Hepatocyte (in vitro differentiated cells): ENCODE measurements around the gene SERINC2. TPM values are rescaled to one million over a fixed set of nuclear protein-coding genes. Genes with fewer than 3 reads are reported as not detected.

Experiments used
- DNase-seq: peaks from one replicate; pipeline ENCODE4 v3.0.0-alpha.2; 2016; ENCODE audit warnings: low spot score
- H2AFZ ChIP-seq: fragments of 200-600 bp; sonication (generic); 2 replicates; pipeline ENCODE4 v1.6.0; 2016; ENCODE audit warnings: antibody characterized with exemption, mild to moderate bottlenecking
- H3K27ac ChIP-seq: fragments of 200-600 bp; sonication (generic); 2 replicates; pipeline ENCODE4 v1.5.1; 2016; ENCODE audit warnings: mild to moderate bottlenecking
- H3K27me3 ChIP-seq: fragments of 200-600 bp; sonication (generic); 2 replicates; pipeline ENCODE4 v1.6.1; 2016
- H3K36me3 ChIP-seq: fragments of 200-600 bp; sonication (generic); replicated peaks from 2 replicates; pipeline ENCODE4 v1.5.1; 2016; ENCODE audit warnings: low read depth; ENCODE audit not compliant: insufficient read depth
- H3K4me1 ChIP-seq: fragments of 200-600 bp; sonication (generic); 2 replicates; pipeline ENCODE4 v1.5.1; 2016; ENCODE audit warnings: mild to moderate bottlenecking, moderate library complexity; ENCODE audit not compliant: insufficient read depth
- H3K4me2 ChIP-seq: fragments of 200-600 bp; sonication (generic); 2 replicates; pipeline ENCODE4 v1.6.0; 2016
- H3K4me3 ChIP-seq: fragments of 200-600 bp; sonication (generic); 2 replicates; pipeline ENCODE4 v1.5.1; 2016; ENCODE audit warnings: mild to moderate bottlenecking
- H3K79me2 ChIP-seq: fragments of 200-600 bp; sonication (generic); 2 replicates; pipeline ENCODE4 v1.6.0; 2017; ENCODE audit warnings: mild to moderate bottlenecking
- H3K9me2 ChIP-seq: fragments of 200-600 bp; sonication (generic); replicated peaks from 2 replicates; pipeline ENCODE4 v1.6.0; 2017; ENCODE audit warnings: mild to moderate bottlenecking; ENCODE audit not compliant: insufficient read depth
- H3K9me3 ChIP-seq: fragments of 200-600 bp; sonication (generic); 2 replicates; pipeline ENCODE4 v1.5.1; 2016; ENCODE audit warnings: low read depth, mild to moderate bottlenecking
- H4K20me1 ChIP-seq: fragments of 200-600 bp; sonication (generic); 2 replicates; pipeline ENCODE4 v1.6.0; 2016; ENCODE audit warnings: mild to moderate bottlenecking; ENCODE audit not compliant: insufficient read depth, poor library complexity, severe bottlenecking
- CTCF ChIP-seq: fragments of 200-600 bp; sonication (generic); IDR thresholded peaks from 2 replicates; pipeline ENCODE4 v1.5.1; 2016; ENCODE audit warnings: antibody characterized with exemption, mild to moderate bottlenecking; ENCODE audit not compliant: poor library complexity
- EZH2 ChIP-seq: fragments of 200-600 bp; sonication (generic); IDR thresholded peaks from 2 replicates; pipeline ENCODE4 v1.6.1; 2016; ENCODE audit warnings: antibody characterized with exemption, mild to moderate bottlenecking, borderline replicate concordance
- EZH2phosphoT487 ChIP-seq: fragments of 200-600 bp; sonication (generic); IDR thresholded peaks from one replicate; pipeline ENCODE4 v1.6.1; 2018; ENCODE audit warnings: antibody characterized with exemption, mild to moderate bottlenecking, low read depth, moderate library complexity; ENCODE audit not compliant: unreplicated experiment, severe bottlenecking
- WGBS: methylation state at CpG from one replicate; pipeline ENCODE4 v1.1.6; 2016; ENCODE audit warnings: low lambda C conversion rate; ENCODE audit errors: missing lambda C conversion rate; 5-methylcytosine and 5-hydroxymethylcytosine counted together
- polyA plus RNA-seq: library from polyadenylated mRNA; unstranded; fragments of >200 nt; fragmentation: Nextera tagmentation; extraction: Ambion mirVana; gene quantifications from 2 replicates; pipeline ENCODE4 v1.2.1, GENCODE V29; 2016
- total RNA-seq: library from RNA; depleted of rRNA; stranded (reverse); fragments of >200 nt; gene quantifications from 2 replicates; pipeline ENCODE4 v1.2.3, GENCODE V29; 2014

Gene SERINC2
- total and polyA plus RNA-seq, 2 experiments from 2014 or later, result 53.6 to 164 TPM

DNA sequence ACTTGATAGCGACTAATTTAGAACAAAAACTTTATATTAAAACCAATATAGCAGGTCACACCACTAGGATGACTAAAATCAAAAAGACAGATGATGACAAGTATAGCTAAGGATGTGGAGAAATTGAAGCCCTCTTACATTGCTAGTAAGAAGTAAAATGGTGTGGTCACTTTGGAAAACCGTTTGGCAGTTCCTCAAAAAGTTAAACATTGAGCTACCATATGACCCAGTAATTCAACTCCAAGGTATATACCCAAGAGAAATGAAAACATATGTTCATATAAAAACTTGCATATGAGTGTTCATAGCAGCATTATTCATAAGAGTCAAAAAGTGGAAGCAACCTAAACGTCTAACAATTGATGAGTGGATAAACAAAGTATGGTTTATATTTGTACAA lies 13.0 kb upstream of the SERINC2 start:
- Histone ChIP-seq H3K4me1 (no peaks in the 10 kb centered on the region), H3K4me2 (no peak overlapping the region), H3K27ac (no peak overlapping the region), H3K27me3 (no peaks in the 10 kb centered on the region), H3K9me3 (no peaks in the 10 kb centered on the region), H4K20me1 (no peaks in the 10 kb centered on the region), H3K36me3 (no peaks in the 10 kb centered on the region), H3K9me2 (no peaks in the 10 kb centered on the region), H2AFZ (no peak overlapping the region), H3K4me3 (no peak overlapping the region), H3K79me2 (no peaks in the 10 kb centered on the region)
- 68% methylated on average over 3 of the region's 3 CpGs for WGBS
- TF ChIP-seq CTCF (no peak), EZH2 (no peak)
- no peak for DNase-seq

DNA sequence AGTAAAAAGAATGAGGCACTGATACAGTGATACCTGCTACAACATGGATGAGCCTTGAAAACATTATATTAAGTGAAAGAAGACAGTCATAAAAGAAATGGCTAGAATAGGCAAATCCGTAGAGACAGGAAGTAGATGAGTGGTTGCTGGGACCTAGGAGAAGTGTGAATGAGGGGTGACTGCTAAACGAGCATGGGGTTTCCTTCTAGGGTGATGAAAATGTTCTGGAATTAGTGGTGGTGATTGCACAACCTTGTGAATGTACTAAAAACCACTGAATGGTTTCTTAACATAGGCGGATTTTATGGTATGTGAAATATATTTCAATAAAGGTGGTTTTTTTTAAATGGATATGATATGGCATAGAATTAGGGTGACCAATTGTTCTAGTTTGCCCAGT lies 12.6 kb upstream of the SERINC2 start:
- WGBS, result 75% methylated on average over 3 of the region's 3 CpGs
- Histone ChIP-seq H3K9me2 (no peaks in the 10 kb centered on the region), H3K4me2 (no peak overlapping the region), H3K36me3 (no peaks in the 10 kb centered on the region), H3K4me3 (no peak overlapping the region), H3K27ac (no peak overlapping the region), H3K27me3 (no peaks in the 10 kb centered on the region), H2AFZ (no peak overlapping the region), H3K79me2 (no peaks in the 10 kb centered on the region), H3K4me1 (no peaks in the 10 kb centered on the region), H4K20me1 (no peaks in the 10 kb centered on the region), H3K9me3 (no peaks in the 10 kb centered on the region)
- TF ChIP-seq CTCF (no peak), EZH2 (no peak), EZH2phosphoT487 (no peak)
- DNase-seq, result no peak

DNA sequence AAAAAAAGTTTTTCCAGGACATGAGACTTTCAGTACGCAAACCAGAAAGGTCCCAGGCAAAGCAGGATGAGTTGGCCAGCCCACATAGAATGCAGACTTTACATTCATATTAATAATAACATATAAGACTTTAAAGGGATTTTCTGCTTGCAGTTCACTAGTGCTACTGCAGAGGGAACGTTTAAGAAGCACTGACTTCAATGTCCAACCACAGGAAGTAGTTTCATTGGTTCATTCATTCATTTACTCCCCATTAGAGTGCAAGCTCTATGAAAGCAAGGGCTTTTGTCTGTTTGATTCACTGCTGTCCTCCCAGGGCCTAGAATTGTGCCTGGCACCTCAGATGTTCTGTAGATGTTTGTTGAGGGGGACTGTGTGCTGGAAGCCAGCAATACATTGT lies 11.8 kb upstream of the SERINC2 start:
- H3K79me2 ChIP-seq, result no peaks in the 10 kb centered on the region
- H3K4me2 ChIP-seq, result no peak overlapping the region
- no peaks in the 10 kb centered on the region for H3K4me1 ChIP-seq
- no peaks in the 10 kb centered on the region for H3K36me3 ChIP-seq
- DNase-seq, result no peak
- H3K9me2 ChIP-seq, result no peaks in the 10 kb centered on the region
- H4K20me1 ChIP-seq, result no peaks in the 10 kb centered on the region
- H3K4me3 ChIP-seq, result no peak overlapping the region
- no peak overlapping the region for H2AFZ ChIP-seq
- WGBS, result 55% methylated on average over 2 of the region's 2 CpGs
- H3K9me3 ChIP-seq, result no peaks in the 10 kb centered on the region
- no peaks in the 10 kb centered on the region for H3K27me3 ChIP-seq
- TF ChIP-seq EZH2 (no peak), CTCF (no peak), EZH2phosphoT487 (no peak)
- H3K27ac ChIP-seq, result no peak overlapping the region
